IMR-90 (cell line): ENCODE measurements around the gene PARD3. TPM values are rescaled to one million over a fixed set of nuclear protein-coding genes. Genes with fewer than 3 reads are reported as not detected.

ENCODE experiments used
- ATAC-seq: fragments of 200-7000 bp; cut with Tn5 transposase; 2 replicates; pipeline ENCODE4 v1.9.1; 2020; ENCODE audit warnings: low read depth, mild to moderate bottlenecking, moderate library complexity
- BruUV-seq: library from RNA; stranded (reverse); fragments of 400-500 nt; replicated peaks from 2 replicates; lab custom pipeline; 2021; lab: Mats Ljungman, UMichigan
- CTCF ChIA-PET: fragments of 300-600 bp; formaldehyde crosslinking; extraction: SDS; loops from one replicate; lab custom pipeline; 2021; ENCODE audit warnings: antibody characterized with exemption; lab: Yijun Ruan, JAX
- POLR2A ChIA-PET: fragments of 300-600 bp; sonication (Branson Sonifier 250); formaldehyde crosslinking; loops from one replicate; lab custom pipeline; 2022; ENCODE audit warnings: antibody characterized with exemption; ENCODE audit not compliant: unreplicated experiment; lab: Charles Lee
- DNase-seq: peaks from one replicate; pipeline ENCODE4 v3.0.0; 2013
- H2AFZ ChIP-seq: replicated peaks from 2 replicates; pipeline ENCODE3; 2013; ENCODE audit warnings: low read length, mild to moderate bottlenecking; ENCODE audit not compliant: poor library complexity
- H2AK5ac ChIP-seq: 2 replicates; pipeline ENCODE4 v1.6.1; 2013; ENCODE audit warnings: low read depth, low read length, inconsistent platforms
- H2AK9ac ChIP-seq: replicated peaks from 2 replicates; pipeline ENCODE3; 2013; ENCODE audit warnings: mild to moderate bottlenecking, low read depth, low read length, moderate library complexity; ENCODE audit not compliant: poor library complexity
- H2BK120ac ChIP-seq: 2 replicates; pipeline ENCODE4 v1.6.1; 2013; ENCODE audit warnings: low read depth, low read length, inconsistent platforms
- H2BK15ac ChIP-seq: 3 replicates; pipeline ENCODE4 v1.6.1; 2013; ENCODE audit warnings: low read depth, low read length, inconsistent platforms
- H2BK20ac ChIP-seq: 2 replicates; pipeline ENCODE4 v1.6.1; 2013; ENCODE audit warnings: low read depth, mild to moderate bottlenecking, inconsistent platforms, low read length, moderate library complexity
- H2BK5ac ChIP-seq: 2 replicates; pipeline ENCODE4 v1.6.1; 2013; ENCODE audit warnings: mild to moderate bottlenecking, low read depth, low read length, inconsistent platforms; ENCODE audit not compliant: poor library complexity, severe bottlenecking
- H3K14ac ChIP-seq: replicated peaks from 2 replicates; pipeline ENCODE4 v1.6.1; 2013; ENCODE audit warnings: low read depth, low read length, inconsistent platforms
- H3K18ac ChIP-seq: 2 replicates; pipeline ENCODE4 v1.6.1; 2013; ENCODE audit warnings: low read depth, low read length, control low read depth
- H3K23ac ChIP-seq: 2 replicates; pipeline ENCODE4 v1.6.1; 2013; ENCODE audit warnings: low read depth, low read length, inconsistent platforms
- H3K27ac ChIP-seq: 2 replicates; pipeline ENCODE4 v1.5.1; 2013; ENCODE audit warnings: mild to moderate bottlenecking, control low read depth, low read length; ENCODE audit not compliant: insufficient read depth
- H3K27me3 ChIP-seq: 2 replicates; pipeline ENCODE4 v1.6.1; 2013; ENCODE audit warnings: low read length; ENCODE audit not compliant: control insufficient read depth, insufficient read depth
- H3K36me3 ChIP-seq: 2 replicates; pipeline ENCODE4 v1.6.1; 2013; ENCODE audit warnings: low read length, mixed read lengths; ENCODE audit not compliant: control insufficient read depth, insufficient read depth
- H3K4ac ChIP-seq: 2 replicates; pipeline ENCODE4 v1.6.1; 2013; ENCODE audit warnings: low read depth, low read length, inconsistent platforms
- H3K4me1 ChIP-seq: 2 replicates; pipeline ENCODE4 v1.6.1; 2013; ENCODE audit warnings: low read length, mixed read lengths; ENCODE audit not compliant: control insufficient read depth, insufficient read depth
- H3K4me2 ChIP-seq: 2 replicates; pipeline ENCODE4 v1.6.1; 2013; ENCODE audit warnings: low read depth, mild to moderate bottlenecking, control low read depth, low read length, moderate library complexity
- H3K4me3 ChIP-seq: 2 replicates; pipeline ENCODE4 v1.5.1; 2013; ENCODE audit warnings: low read depth, mild to moderate bottlenecking, control low read depth, low read length, moderate library complexity; ENCODE audit not compliant: insufficient read depth
- H3K56ac ChIP-seq: 2 replicates; pipeline ENCODE4 v1.6.1; 2013; ENCODE audit warnings: low read length, inconsistent platforms; ENCODE audit not compliant: insufficient read depth; ENCODE audit errors: extremely low read depth
- H3K79me1 ChIP-seq, 2 experiments: 2 replicates each; pipeline ENCODE4 v1.6.1; 2013; ENCODE audit warnings: low read length in 2 of 2, inconsistent platforms in 1 of 2, low read depth in 1 of 2
- H3K9ac ChIP-seq: 2 replicates; pipeline ENCODE4 v1.6.1; 2013; ENCODE audit warnings: low read depth, low read length, control low read depth
- H3K9me1 ChIP-seq: 2 replicates; pipeline ENCODE4 v1.6.1; 2013; ENCODE audit warnings: low read length, inconsistent platforms; ENCODE audit not compliant: insufficient read depth
- H3K9me3 ChIP-seq: 2 replicates; pipeline ENCODE4 v1.6.1; 2013; ENCODE audit warnings: low read length; ENCODE audit not compliant: control insufficient read depth, insufficient read depth
- H4K20me1 ChIP-seq: 2 replicates; pipeline ENCODE4 v1.6.1; 2013; ENCODE audit warnings: low read length, inconsistent platforms; ENCODE audit not compliant: insufficient read depth
- H4K5ac ChIP-seq: 2 replicates; pipeline ENCODE4 v1.6.1; 2013; ENCODE audit warnings: mild to moderate bottlenecking, low read depth, low read length, control low read depth
- H4K8ac ChIP-seq, 2 experiments: 2 replicates each; pipeline ENCODE4 v1.6.1; 2013; ENCODE audit warnings: low read depth in 2 of 2, low read length in 2 of 2, control low read depth in 1 of 2, inconsistent platforms in 1 of 2
- H4K91ac ChIP-seq: 2 replicates; pipeline ENCODE4 v1.6.1; 2013; ENCODE audit warnings: low read depth, low read length, inconsistent platforms; ENCODE audit not compliant: insufficient read depth
- CEBPB ChIP-seq: IDR thresholded peaks from 2 replicates; pipeline ENCODE4 v1.6.1; 2012; ENCODE audit warnings: low read depth, low read length, improper control_type of control experiment
- CHD1 ChIP-seq: IDR thresholded peaks from 2 replicates; pipeline ENCODE4 v1.6.1; 2012; ENCODE audit warnings: low read depth, low read length, improper control_type of control experiment
- CTCF ChIP-seq: conservative IDR thresholded peaks from 2 replicates; pipeline ENCODE4 v1.5.1; 2012; ENCODE audit warnings: mild to moderate bottlenecking, low read depth, low read length, improper control_type of control experiment
- FOS ChIP-seq: fragments of 150-350 bp; IDR thresholded peaks from 2 replicates; pipeline ENCODE4 v1.6.1; 2016; ENCODE audit warnings: low read depth, low read length
- MAZ ChIP-seq: IDR thresholded peaks from 2 replicates; pipeline ENCODE4 v1.6.1; 2012; ENCODE audit warnings: low read depth, mild to moderate bottlenecking, low read length, improper control_type of control experiment, moderate library complexity, borderline replicate concordance
- POLR2A ChIP-seq: IDR thresholded peaks from 2 replicates; pipeline ENCODE4 v1.6.1; 2012; ENCODE audit warnings: mild to moderate bottlenecking, low read depth, low read length
- WGBS, 2 experiments: methylation state at CpG; one replicate each; pipeline versions ENCODE4 v1.1.5 to v1.1.7; 2013; ENCODE audit warnings: missing lambda C conversion rate in 2 of 2; ENCODE audit not compliant: insufficient read length in 1 of 2; ENCODE audit errors: extremely low coverage in 2 of 2; 5-methylcytosine and 5-hydroxymethylcytosine counted together
- dilution Hi-C: fragments of 300-500 bp; cut with HindIII; formaldehyde crosslinking; loops from one replicate; pipeline ENCODE4 v1.14.3; 2018; ENCODE audit warnings: low sequenced_read_pairs; ENCODE audit not compliant: unreplicated experiment
- in situ Hi-C: fragments of 300-500 bp; cut with MboI; formaldehyde crosslinking; loops from 3 replicates; pipeline ENCODE4 v1.14.3; 2019; ENCODE audit warnings: low sequenced_read_pairs, inconsistent platforms, mixed read lengths
- intact Hi-C: fragments of 100-400 bp; cut with micrococcal nuclease; formaldehyde crosslinking; loops from 2 replicates; pipeline ENCODE4 v1.10.0; 2022
- polyA plus RNA-seq, 3 experiments: library from polyadenylated mRNA; depleted of rRNA; stranded (reverse); fragments of >200 nt; gene quantifications; 2 replicates each; pipeline ENCODE4 v1.2.3, GENCODE V29; 2012; ENCODE audit warnings: low replicate concordance in 1 of 3
- total RNA-seq: library from RNA; depleted of rRNA; stranded (reverse); fragments of >200 nt; gene quantifications from 2 replicates; pipeline ENCODE4 v1.2.3, GENCODE V29; 2012

Gene PARD3
- total and polyA plus RNA-seq, 2 of the 4 experiments (the other 2 are of a cell fraction) = 14.6 to 37.5 TPM

DNA sequence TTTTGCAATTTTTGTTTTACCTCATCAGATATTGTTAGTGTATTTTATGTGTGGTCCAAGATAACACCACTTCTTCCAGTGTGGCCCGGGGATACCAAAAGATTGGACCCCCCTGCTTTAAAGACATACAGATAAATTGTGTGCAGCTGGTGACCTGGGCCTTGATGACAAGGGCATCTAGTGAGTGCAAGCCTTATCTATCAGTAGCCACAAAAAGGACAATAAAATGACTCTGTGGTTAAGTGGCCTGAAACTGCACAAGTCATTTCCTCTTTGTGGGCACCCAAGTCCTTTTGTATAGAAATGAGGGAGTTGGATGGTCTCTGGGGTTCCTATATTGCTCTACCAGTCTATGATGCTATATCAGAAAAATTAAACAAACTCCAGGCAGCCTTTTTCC is 98.1 kb downstream of the PARD3 start:
- Histone ChIP-seq H3K9me1 (peaks cover 27% of the 10 kb centered on the region), H3K27me3 (no peaks in the 10 kb centered on the region), H3K4me3 (no peak overlapping the region), H2AK9ac (no peak overlapping the region), H2BK5ac (no peak overlapping the region), H3K23ac (no peak overlapping the region), H3K56ac (no peak overlapping the region), H4K20me1 (peaks cover 9% of the 10 kb centered on the region; the same call in 1 of the 2 replicates), H3K4ac (no peak overlapping the region), H3K27ac (no peak overlapping the region), H3K14ac (no peak overlapping the region), H3K4me1 (peaks cover 18% of the 10 kb centered on the region), H4K91ac (no peak overlapping the region), H4K5ac (no peak overlapping the region), H3K4me2 (no peak overlapping the region), H4K8ac (no peak overlapping the region), H2AFZ (no peak overlapping the region), H3K9me3 (no peaks in the 10 kb centered on the region), H3K9ac (no peak overlapping the region), H2BK20ac (no peak overlapping the region), H3K79me1 (peaks cover 37 to 66% of the 10 kb centered on the region in 2 experiments), H2AK5ac (no peak overlapping the region), H3K18ac (no peak overlapping the region), H2BK15ac (no peak overlapping the region), H2BK120ac (no peak overlapping the region), H3K36me3 (no peaks in the 10 kb centered on the region)
- WGBS, 2 experiments = no CpG with 5 or more reads among the region's 1 CpG
- in situ Hi-C loops = no loop called here
- DNase-seq (no peak), ATAC-seq (no peak)
- ChIA-PET POLR2A (no interaction called here), CTCF (no interaction called here)
- BruUV-seq = no TSS peak
- intact Hi-C loops = no loop called here
- dilution Hi-C loops = no loop called here
- TF ChIP-seq POLR2A (no peak), CTCF (no peak), CEBPB (no peak), FOS (no peak), MAZ (no peak), CHD1 (no peak)
